Activated CD4-positive, CD25-positive, alpha-beta regulatory T cell (primary cell): ENCODE results near the gene ALDOA.
A peak's percentile ranks its signal among the peaks of the same experiment; 100 is the strongest.

Source experiments
- DNase-seq, 4 experiments: peaks; one replicate each; lab custom pipeline; 2025; lab: John Stamatoyannopoulos, UW

Gene ALDOA

GRCh38 chr16:30069611-30070462, 4.3 kb downstream of the ALDOA start:
- DNase-seq: no peak

GRCh38 chr16:30070490-30070889, 4.9 kb downstream of the ALDOA start:
- no peak for DNase-seq

- DNase-seq: peak; percentile 77 to 87 (median 80)
Measured at GRCh38 chr16:30075503-30076275, 10.1 kb downstream of the ALDOA start, which contains the start of gene PPP4C. TSS of gene PPP4C (plus strand) at chr16:30075994. CDS start at chr16:30076378, 384 bp downstream.

GRCh38 chr16:30076276-30076791, 10.8 kb downstream of the ALDOA start:
- DNase-seq: no peak

- no peak for DNase-seq
Measured at GRCh38 chr16:30077656-30078055, 12.1 kb downstream of the ALDOA start.

- no peak for DNase-seq
Measured at GRCh38 chr16:30078744-30079143, 13.2 kb downstream of the ALDOA start.

GRCh38 chr16:30079480-30079879, 13.9 kb downstream of the ALDOA start:
- no peak for DNase-seq

GRCh38 chr16:30082545-30083090, 17.1 kb downstream of the ALDOA start:
- DNase-seq: no peak

- no peak for DNase-seq
Measured at GRCh38 chr16:30083216-30084055, 17.9 kb downstream of the ALDOA start.

GRCh38 chr16:30084096-30084815, 18.7 kb downstream of the ALDOA start:
- no peak for DNase-seq

- no peak for DNase-seq
Measured at GRCh38 chr16:30084816-30085159, 19.2 kb downstream of the ALDOA start.

- no peak for DNase-seq
Measured at GRCh38 chr16:30085247-30085646, 19.7 kb downstream of the ALDOA start.

GRCh38 chr16:30085820-30086219, 20.3 kb downstream of the ALDOA start:
- no peak for DNase-seq

GRCh38 chr16:30086291-30087140, 21.0 kb downstream of the ALDOA start:
- no peak for DNase-seq

GRCh38 chr16:30087181-30087898, 21.8 kb downstream of the ALDOA start:
- no peak for DNase-seq

GRCh38 chr16:30088237-30088831, 22.8 kb downstream of the ALDOA start:
- no peak for DNase-seq

- DNase-seq: no peak
Measured at GRCh38 chr16:30088832-30089624, 23.5 kb downstream of the ALDOA start.
